Prostate gland (tissue), 2 donors: Measurements from ENCODE around the gene ADAD2. TPM values are rescaled to one million over a fixed set of nuclear protein-coding genes. Genes with fewer than 3 reads are reported as not detected.

Experiments
- DNase-seq: peaks from one replicate; pipeline ENCODE4 v3.0.0-alpha.2; 2019; ENCODE audit warnings: low spot score
- H3K27ac ChIP-seq, 2 donors: fragments of 200-600 bp; sonication (generic); 2 replicates each; pipeline ENCODE4 v1.5.1; 2017 to 2019
- H3K27me3 ChIP-seq: fragments of 200-600 bp; sonication (generic); replicated peaks from 2 replicates; pipeline ENCODE4 v1.5.1; 2019; ENCODE audit not compliant: insufficient read depth
- H3K36me3 ChIP-seq, 2 donors: fragments of 200-600 bp; sonication (generic); 1 replicate in 1 of 2; 2 replicates in 1 of 2; pipeline versions ENCODE4 v1.5.1 to v1.8.1; 2017 to 2019
- H3K4me1 ChIP-seq: fragments of 200-600 bp; sonication (generic); replicated peaks from 2 replicates; pipeline ENCODE4 v1.5.1; 2019
- H3K4me3 ChIP-seq, 2 donors: fragments of 200-600 bp; sonication (generic); 2 replicates each; pipeline ENCODE4 v1.5.1; 2017 to 2019
- H3K9me3 ChIP-seq: fragments of 200-600 bp; sonication (generic); 2 replicates; pipeline ENCODE4 v1.5.1; 2017
- POLR2A ChIP-seq: fragments of 450-650 bp; IDR thresholded peaks from one replicate; pipeline ENCODE4 v1.6.1; 2016; ENCODE audit warnings: antibody characterized with exemption, mild to moderate bottlenecking
- POLR2AphosphoS5 ChIP-seq: sonication (generic); formaldehyde crosslinking; IDR thresholded peaks from one replicate; pipeline ENCODE4 v1.6.1; 2017; ENCODE audit warnings: antibody characterized with exemption
- WGBS: methylation state at CpG from one replicate; pipeline ENCODE4 v1.1.5; 2018; 5-methylcytosine and 5-hydroxymethylcytosine counted together
- intact Hi-C: fragments of 100-400 bp; cut with DNase I; formaldehyde crosslinking; loops from one replicate; pipeline ENCODE4 v1.14.2; 2022
- total RNA-seq, 2 donors: library from RNA; depleted of rRNA; stranded (reverse); fragments of >200 nt; gene quantifications; one replicate each; pipeline ENCODE4 v1.1.0, GENCODE V29; 2016
- TF ChIP-seq, protein P1 (sequence below), 4 experiments: fragments of 200-600 bp in 2 of 4; fragments of 450-650 bp in 2 of 4; sonication (generic) in 2 of 4; IDR thresholded peaks; 1 replicate in 3 of 4; 2 replicates in 1 of 4; pipeline ENCODE4 v1.5.1; 2016 to 2019; ENCODE audit warnings: antibody characterized with exemption in 4 of 4, mild to moderate bottlenecking in 2 of 4, moderate library complexity in 2 of 4

ADAD2 gene
- total RNA-seq, result 10 to 100 TPM in 1 of 2 donors, under 1 TPM in 1; 0.91 to 47.7 TPM

DNA sequence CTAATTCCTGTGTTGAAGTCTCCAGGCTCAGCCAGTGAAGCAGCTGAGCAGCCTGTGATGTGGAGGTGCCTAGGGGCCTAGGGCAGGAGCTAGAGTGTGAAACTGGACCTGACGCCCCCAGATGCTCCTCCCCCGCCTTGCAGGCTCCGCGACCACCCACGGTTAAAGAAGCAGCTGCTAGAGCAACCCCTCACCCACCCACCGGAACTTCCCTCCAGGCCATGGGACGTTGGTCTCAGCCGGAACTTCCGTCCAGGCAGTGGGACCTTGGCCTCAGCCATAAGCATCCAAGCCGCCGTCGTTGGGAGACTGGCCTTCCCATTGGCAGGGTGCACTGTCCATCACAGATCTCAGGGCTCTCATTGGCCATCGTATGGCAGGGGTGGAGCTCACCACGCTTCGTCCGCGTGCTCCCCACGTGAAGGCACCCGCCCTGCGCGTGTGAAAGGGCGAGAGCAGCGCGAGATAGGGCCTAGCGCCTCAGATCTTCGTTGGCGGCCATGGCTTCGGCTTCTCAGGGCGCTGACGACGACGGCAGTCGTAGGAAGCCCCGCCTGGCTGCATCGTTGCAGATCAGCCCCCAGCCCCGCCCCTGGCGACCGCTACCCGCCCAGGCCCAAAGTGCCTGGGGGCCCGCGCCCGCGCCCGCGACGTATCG is at the start of gene ADAD2:
TSS of gene ADAD2 (plus strand) at position 427 of the 658 bp plus-strand sequence. CDS start at position 501, 74 bp downstream.
- DNase-seq, result no peak
- no peak within 1 kb of the TSS for H3K4me3 ChIP-seq
- no peaks in the 10 kb centered on the region for H3K4me1 ChIP-seq
- H3K9me3 ChIP-seq, result no peaks in the 10 kb centered on the region
- intact Hi-C loops, result no loop called here
- 90% methylated on average over 47 of the region's 47 CpGs for WGBS
- no peak within 1 kb of the TSS for H3K27ac ChIP-seq
- TF ChIP-seq POLR2AphosphoS5, result no peak
- TF ChIP-seq, protein P1, sequence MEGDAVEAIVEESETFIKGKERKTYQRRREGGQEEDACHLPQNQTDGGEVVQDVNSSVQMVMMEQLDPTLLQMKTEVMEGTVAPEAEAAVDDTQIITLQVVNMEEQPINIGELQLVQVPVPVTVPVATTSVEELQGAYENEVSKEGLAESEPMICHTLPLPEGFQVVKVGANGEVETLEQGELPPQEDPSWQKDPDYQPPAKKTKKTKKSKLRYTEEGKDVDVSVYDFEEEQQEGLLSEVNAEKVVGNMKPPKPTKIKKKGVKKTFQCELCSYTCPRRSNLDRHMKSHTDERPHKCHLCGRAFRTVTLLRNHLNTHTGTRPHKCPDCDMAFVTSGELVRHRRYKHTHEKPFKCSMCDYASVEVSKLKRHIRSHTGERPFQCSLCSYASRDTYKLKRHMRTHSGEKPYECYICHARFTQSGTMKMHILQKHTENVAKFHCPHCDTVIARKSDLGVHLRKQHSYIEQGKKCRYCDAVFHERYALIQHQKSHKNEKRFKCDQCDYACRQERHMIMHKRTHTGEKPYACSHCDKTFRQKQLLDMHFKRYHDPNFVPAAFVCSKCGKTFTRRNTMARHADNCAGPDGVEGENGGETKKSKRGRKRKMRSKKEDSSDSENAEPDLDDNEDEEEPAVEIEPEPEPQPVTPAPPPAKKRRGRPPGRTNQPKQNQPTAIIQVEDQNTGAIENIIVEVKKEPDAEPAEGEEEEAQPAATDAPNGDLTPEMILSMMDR (IDR thresholded peaks at IDR 0.05), result no peak
- no peak for TF ChIP-seq POLR2A
- H3K36me3 ChIP-seq, result no peaks in the 10 kb centered on the region
- no peaks in the 10 kb centered on the region for H3K27me3 ChIP-seq

DNA sequence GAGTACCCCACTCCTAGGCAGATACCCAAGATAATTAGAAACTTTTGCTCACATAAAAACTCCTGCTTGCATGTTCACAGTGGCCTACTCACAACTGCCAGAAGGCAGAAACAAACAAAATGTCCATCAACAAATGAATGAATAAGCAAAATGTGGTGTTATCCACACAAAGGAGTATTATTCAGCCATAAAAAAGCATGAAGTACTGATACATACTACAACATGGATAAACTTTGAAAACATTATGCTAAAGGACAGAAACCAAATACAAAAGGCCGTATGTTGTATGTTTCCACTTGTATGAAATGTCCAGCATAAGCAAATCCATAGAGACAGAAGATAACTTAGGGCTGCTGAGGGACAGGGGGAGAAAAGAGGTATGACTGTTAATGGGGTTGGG is 47.9 kb upstream of the ADAD2 start:
- H3K27me3 ChIP-seq, result no peaks in the 10 kb centered on the region
- H3K4me1 ChIP-seq, result peaks cover 5% of the 10 kb centered on the region
- no peak overlapping the region for H3K4me3 ChIP-seq
- no peak for TF ChIP-seq POLR2AphosphoS5
- no peak for TF ChIP-seq POLR2A
- TF ChIP-seq, protein P1 (IDR thresholded peaks at IDR 0.05), result no peak
- DNase-seq, result no peak
- H3K27ac ChIP-seq, result no peak overlapping the region
- no peaks in the 10 kb centered on the region for H3K36me3 ChIP-seq
- H3K9me3 ChIP-seq, result no peaks in the 10 kb centered on the region
- intact Hi-C loops, result no loop called here
- 94% methylated on average over 1 of the region's 1 CpG for WGBS

DNA sequence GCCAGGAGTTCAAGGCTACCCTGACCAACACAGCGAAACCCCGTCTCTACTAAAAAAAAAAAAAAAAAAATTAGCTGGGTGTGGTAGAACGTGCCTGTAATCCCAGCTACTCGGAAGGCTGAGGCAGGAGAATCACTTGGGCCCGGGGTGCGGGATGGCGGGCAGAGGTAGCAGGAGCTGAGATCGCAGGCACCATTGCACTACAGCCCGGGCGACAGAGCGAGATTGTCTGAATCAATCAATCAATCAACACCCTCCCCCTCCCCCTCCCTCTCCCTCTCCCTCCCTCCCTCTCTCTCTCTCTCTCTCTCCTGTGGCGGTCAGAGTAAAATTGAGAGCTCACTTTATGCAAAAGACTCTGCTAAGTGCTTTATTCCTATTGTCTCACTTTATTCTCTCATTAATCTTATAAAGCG is 47.2 kb upstream of the ADAD2 start:
- 29% methylated on average over 13 of the region's 13 CpGs for WGBS
- Histone ChIP-seq H3K4me1 (peaks cover 5% of the 10 kb centered on the region), H3K9me3 (no peaks in the 10 kb centered on the region), H3K36me3 (no peaks in the 10 kb centered on the region), H3K27ac (peak overlapping the region in 1 of 2 donors; percentile 75), H3K4me3 (peak overlapping the region; percentile 84 to 94), H3K27me3 (no peaks in the 10 kb centered on the region)
- intact Hi-C loops, result no loop called here
- TF ChIP-seq POLR2A, result no peak
- TF ChIP-seq, protein P1 (IDR thresholded peaks at IDR 0.05), result no peak
- no peak for TF ChIP-seq POLR2AphosphoS5
- DNase-seq, result no peak

DNA sequence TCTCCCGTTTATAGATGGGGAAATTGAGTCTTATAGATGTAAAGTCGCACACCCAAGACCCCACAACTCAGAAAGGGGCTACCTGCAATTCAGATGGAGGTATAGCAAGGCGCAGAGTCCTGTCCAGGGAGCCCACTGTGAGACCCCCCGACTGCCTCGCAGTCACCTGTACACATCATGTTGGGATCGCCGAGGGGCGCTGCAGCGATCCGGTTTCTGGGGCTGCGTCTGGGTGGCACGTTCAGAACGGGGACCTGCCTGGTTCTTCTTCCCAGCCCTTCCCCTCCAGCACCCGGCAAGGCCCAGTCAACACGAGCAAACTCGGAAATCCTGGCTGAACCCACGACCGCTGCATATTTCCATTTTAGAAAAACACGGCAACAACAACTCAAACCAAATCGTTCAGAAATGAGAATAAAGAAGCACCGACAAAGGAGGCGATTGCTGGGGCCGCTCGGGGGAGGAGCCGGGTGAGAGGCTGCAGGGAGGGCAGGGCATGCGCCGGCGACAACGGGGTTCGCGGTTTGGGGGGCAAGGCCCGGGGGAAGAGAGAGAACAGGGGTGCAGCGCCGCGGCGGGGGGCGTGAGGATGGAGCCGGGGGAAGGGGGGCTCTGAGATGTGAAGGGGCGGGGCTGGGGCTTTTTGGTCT is 46.6 kb upstream of the ADAD2 start:
- H3K4me1 ChIP-seq, result no peaks in the 10 kb centered on the region
- intact Hi-C loops, result no loop called here
- H3K4me3 ChIP-seq, result peak overlapping the region; percentile 84 to 94
- no peaks in the 10 kb centered on the region for H3K36me3 ChIP-seq
- H3K9me3 ChIP-seq, result no peaks in the 10 kb centered on the region
- H3K27me3 ChIP-seq, result no peaks in the 10 kb centered on the region
- peak; percentile 10 for DNase-seq
- WGBS, result under 1% methylated on average over 32 of the region's 39 CpGs
- peak overlapping the region; percentile 75 to 82 for H3K27ac ChIP-seq
- TF ChIP-seq, protein P1 (IDR thresholded peaks at IDR 0.05), result no peak
- TF ChIP-seq POLR2AphosphoS5 (no peak), POLR2A (no peak)
